DMS53 (cell line): ENCODE results near the gene VGLL4.

Experiments
- DNase-seq: peaks from one replicate; lab custom pipeline; 2025; lab: John Stamatoyannopoulos, UW

Gene VGLL4

GRCh38 chr3:11627612-11628011, 16.1 kb downstream of the VGLL4 start:
- no peak for DNase-seq

GRCh38 chr3:11626084-11626463, 17.6 kb downstream of the VGLL4 start:
- DNase-seq, result no peak

GRCh38 chr3:11625376-11626083, 18.2 kb downstream of the VGLL4 start:
- no peak for DNase-seq

- DNase-seq, result no peak
Observed at GRCh38 chr3:11624704-11625375, 18.9 kb downstream of the VGLL4 start.

- DNase-seq, result no peak
Observed at GRCh38 chr3:11624161-11624560, 19.6 kb downstream of the VGLL4 start.

GRCh38 chr3:11622586-11623550, 20.8 kb downstream of the VGLL4 start:
- DNase-seq, result no peak

- no peak for DNase-seq
Observed at GRCh38 chr3:11621077-11621476, 22.6 kb downstream of the VGLL4 start.

- DNase-seq, result no peak
Observed at GRCh38 chr3:11619946-11620652, 23.6 kb downstream of the VGLL4 start.

GRCh38 chr3:11619461-11619860, 24.3 kb downstream of the VGLL4 start:
- no peak for DNase-seq

GRCh38 chr3:11618904-11619303, 24.8 kb downstream of the VGLL4 start:
- DNase-seq, result no peak

- DNase-seq, result no peak
Observed at GRCh38 chr3:11616551-11616950, 27.2 kb downstream of the VGLL4 start.

GRCh38 chr3:11613851-11614487, 29.7 kb downstream of the VGLL4 start:
- no peak for DNase-seq

GRCh38 chr3:11613319-11613718, 30.4 kb downstream of the VGLL4 start:
- DNase-seq, result no peak

GRCh38 chr3:11612515-11613188, 31.1 kb downstream of the VGLL4 start:
- no peak for DNase-seq

- no peak for DNase-seq
Observed at GRCh38 chr3:11611341-11611799, 32.3 kb downstream of the VGLL4 start.

- DNase-seq, result no peak
Observed at GRCh38 chr3:11610700-11611275, 32.9 kb downstream of the VGLL4 start.

GRCh38 chr3:11610044-11610671, 33.6 kb downstream of the VGLL4 start:
- no peak for DNase-seq

GRCh38 chr3:11609481-11609880, 34.2 kb downstream of the VGLL4 start:
- no peak for DNase-seq

GRCh38 chr3:11607816-11608215, 35.9 kb downstream of the VGLL4 start:
- no peak for DNase-seq

GRCh38 chr3:11606865-11607440, 36.8 kb downstream of the VGLL4 start:
- DNase-seq, result no peak
